Limb (tissue), 2 donors: ENCODE data around the gene CELSR1.

Experiments used
- DNase-seq, 2 donors: peaks; one replicate each; pipeline ENCODE4 v3.0.0-alpha.2; 2016; ENCODE audit errors: extremely low spot score in 2 of 2

Gene CELSR1

GRCh38 chr22:46351767-46352166 is 185.7 kb downstream of the CELSR1 start:
- DNase-seq: no peak

- DNase-seq: no peak
Observed at GRCh38 chr22:46351131-46351735, 186.2 kb downstream of the CELSR1 start.

- no peak for DNase-seq
Observed at GRCh38 chr22:46350646-46351045, 186.8 kb downstream of the CELSR1 start.

GRCh38 chr22:46350121-46350520 is 187.3 kb downstream of the CELSR1 start:
- no peak for DNase-seq

- no peak for DNase-seq
Observed at GRCh38 chr22:46349681-46350080, 187.7 kb downstream of the CELSR1 start.

GRCh38 chr22:46349238-46349637 is 188.2 kb downstream of the CELSR1 start:
- DNase-seq: no peak

- no peak for DNase-seq
Observed at GRCh38 chr22:46348099-46348695, 189.2 kb downstream of the CELSR1 start.

- DNase-seq: no peak
Observed at GRCh38 chr22:46347646-46348045, 189.8 kb downstream of the CELSR1 start.

GRCh38 chr22:46346680-46347405 is 190.6 kb downstream of the CELSR1 start:
- DNase-seq: no peak

- no peak for DNase-seq
Observed at GRCh38 chr22:46340676-46341075, 196.7 kb downstream of the CELSR1 start.

GRCh38 chr22:46339956-46340355 is 197.5 kb downstream of the CELSR1 start:
- DNase-seq: no peak

GRCh38 chr22:46338636-46339035 is 198.8 kb downstream of the CELSR1 start:
- no peak for DNase-seq

GRCh38 chr22:46337870-46338269 is 199.6 kb downstream of the CELSR1 start:
- DNase-seq: no peak

- DNase-seq: no peak
Observed at GRCh38 chr22:46336119-46337078, 201.0 kb downstream of the CELSR1 start.

- peak; percentile 87 to 90 for DNase-seq
Observed at GRCh38 chr22:46335201-46336118, 202.0 kb downstream of the CELSR1 start, which contains the start of gene TRMU. TSS of gene TRMU (plus strand) at chr22:46335714. CDS start at chr22:46335765, 51 bp downstream.

- no peak for DNase-seq
Observed at GRCh38 chr22:46331496-46331895, 205.9 kb downstream of the CELSR1 start.

- DNase-seq: no peak
Observed at GRCh38 chr22:46330426-46330825, 207.0 kb downstream of the CELSR1 start.

- no peak for DNase-seq
Observed at GRCh38 chr22:46329616-46330015, 207.8 kb downstream of the CELSR1 start.

GRCh38 chr22:46328797-46329196 is 208.6 kb downstream of the CELSR1 start:
- DNase-seq: no peak

- DNase-seq: no peak
Observed at GRCh38 chr22:46327691-46328465, 209.5 kb downstream of the CELSR1 start.
